HG03575 (cell line): ENCODE results near the gene BCL2L1.
"Not testable (repeated sequence)": the region's sequence is repeated elsewhere in the genome, so short reads cannot be mapped to it uniquely, and the experiment has no call there.

Experiments
- ATAC-seq: cut with Tn5 transposase; IDR thresholded peaks from one replicate; pipeline ENCODE4 v1.9.1; 2021; ENCODE audit not compliant: unreplicated experiment, insufficient number of reproducible peaks, low FRiP score; ENCODE audit errors: extremely low read depth

BCL2L1 gene

DNA sequence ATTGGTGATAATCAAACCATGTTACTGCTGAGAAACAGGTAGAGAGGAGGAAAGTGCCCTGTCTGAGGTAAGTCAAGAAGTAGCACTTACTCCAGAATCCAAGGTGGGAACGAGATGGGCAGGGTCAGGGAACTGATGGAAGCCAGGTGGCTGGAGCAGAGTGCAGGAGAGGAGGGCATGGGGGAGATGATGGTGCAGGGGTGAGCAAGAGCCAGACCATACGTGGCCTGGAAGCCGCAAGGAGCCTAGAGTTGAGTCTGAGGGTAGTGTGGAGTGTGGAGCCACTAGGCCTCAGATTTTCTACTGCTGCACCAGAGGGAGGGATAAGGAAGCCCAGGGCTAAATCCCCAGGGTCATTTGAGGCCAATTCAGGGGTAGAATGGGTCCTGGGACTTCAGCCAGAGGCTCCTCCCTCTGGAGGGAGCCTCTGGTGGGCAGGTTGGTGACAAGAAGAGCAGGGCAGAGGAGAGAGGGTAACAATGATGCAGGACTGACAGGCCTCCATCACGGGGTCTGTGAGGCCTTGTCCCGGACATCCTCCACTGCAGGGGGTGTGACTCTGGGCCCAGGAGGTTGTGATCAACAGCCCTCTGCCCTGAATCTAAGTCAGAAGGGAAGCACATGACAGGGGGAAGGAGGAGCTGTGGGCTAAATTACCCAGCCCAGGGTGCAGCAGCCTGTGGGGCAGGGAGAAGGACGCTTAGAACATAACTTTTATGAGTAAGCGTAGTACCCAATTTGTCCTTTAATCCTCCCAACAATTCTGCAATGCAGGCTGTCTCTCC lies 56.2 kb downstream of the BCL2L1 start:
- ATAC-seq = no peak

DNA sequence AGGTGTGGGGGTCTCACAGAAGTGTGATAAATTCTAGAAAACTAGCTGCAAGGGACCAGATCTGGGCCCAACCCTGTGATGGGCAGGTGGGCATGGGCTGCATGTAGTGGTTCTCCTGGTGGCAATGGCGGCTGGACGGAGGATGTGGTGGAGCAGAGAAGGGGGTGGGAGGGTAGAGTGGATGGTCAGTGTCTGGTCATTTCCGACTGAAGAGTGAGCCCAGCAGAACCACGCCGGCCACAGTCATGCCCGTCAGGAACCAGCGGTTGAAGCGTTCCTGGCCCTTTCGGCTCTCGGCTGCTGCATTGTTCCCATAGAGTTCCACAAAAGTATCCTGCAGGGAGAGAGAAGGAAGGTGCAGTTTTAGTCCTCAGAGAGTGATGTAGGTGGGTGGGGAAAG lies 56.9 kb downstream of the BCL2L1 start:
- no peak for ATAC-seq

DNA sequence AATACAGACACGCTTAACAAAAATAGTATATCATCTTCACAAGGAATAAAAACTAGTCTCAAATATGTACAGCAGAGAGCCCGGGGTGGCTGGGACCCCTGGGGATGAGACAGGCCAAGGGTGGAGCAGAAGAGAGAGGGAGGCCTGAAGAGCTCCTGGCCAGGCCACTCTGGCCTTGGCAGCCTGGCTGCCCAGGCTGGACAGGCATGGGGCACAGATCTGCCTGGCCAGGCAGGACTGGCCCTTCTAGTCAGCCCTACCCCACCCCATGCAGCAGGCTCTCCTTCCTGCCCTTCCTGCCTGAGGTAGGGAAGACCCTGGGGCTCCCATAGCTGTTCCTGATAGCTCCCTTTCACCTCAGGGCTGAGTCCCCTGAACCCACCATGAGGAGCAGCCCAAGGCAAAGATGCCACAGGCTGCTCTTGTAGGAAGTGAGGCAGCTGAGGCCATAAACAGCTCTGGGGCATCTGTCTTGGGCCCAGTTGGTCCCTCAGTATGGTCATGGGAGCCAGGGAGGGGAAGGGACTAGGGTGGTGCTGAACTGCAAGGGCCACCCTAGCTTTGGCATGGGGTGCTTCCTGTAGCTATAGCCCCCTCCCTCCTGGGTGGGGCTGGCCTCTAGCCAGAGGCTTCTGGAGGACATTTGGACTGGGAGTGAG lies 57.8 kb downstream of the BCL2L1 start:
- no peak for ATAC-seq

DNA sequence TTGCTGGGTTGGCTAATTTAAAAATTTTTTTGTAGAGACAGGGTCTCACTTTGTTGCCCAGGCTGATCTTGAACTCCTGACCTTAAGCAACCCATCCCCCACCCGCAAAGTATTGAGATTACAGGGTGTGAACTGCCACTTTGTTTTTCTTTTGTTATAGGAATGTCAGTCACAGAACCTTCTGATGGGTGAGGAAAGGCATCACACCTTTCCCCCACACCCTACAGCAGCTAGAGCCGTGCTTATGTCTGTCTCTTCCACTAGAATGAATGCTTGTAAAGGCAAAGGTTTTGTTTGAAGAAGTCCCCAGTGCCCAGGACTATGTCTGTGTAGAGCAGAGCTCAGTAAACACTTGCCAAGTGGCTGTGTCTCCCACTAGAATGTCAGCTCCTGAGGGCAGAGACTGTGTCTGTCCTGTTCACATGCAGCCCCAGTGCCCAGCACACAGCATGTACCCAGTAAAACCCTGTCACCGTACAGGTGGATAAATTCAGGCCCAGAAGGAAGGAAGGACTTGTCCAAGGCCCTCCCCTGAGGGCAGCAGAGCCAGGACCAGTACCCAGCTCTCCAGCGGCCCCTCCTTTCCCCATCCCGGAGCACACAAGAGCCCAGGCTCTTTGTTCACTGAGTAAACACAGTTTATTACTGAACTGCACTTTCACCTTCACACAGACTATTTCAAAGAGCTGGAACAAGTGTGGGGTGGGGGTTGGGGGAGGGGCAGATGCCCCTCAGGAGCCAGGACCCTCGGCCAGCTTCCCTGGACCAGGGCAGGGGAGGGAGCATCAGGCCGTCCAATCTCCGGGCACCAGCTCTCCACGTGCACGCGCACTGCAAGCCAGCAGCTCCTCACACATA lies 58.6 kb downstream of the BCL2L1 start:
- ATAC-seq = no peak

DNA sequence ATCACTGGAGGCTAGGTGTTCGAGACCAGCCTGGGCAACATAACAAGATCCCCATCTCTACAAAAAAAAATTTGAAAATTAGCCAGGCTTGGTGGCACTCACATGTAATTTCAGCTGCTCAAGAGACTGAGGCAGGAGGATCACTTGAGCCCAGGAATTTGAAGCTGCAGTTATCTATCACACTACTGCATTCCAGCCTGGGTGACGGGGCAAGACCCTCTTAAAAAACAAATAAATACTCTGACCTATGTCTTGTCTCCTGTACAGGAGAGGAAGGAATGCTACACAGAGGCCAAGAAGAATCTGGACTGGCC lies 59.2 kb downstream of the BCL2L1 start:
- no peak for ATAC-seq

DNA sequence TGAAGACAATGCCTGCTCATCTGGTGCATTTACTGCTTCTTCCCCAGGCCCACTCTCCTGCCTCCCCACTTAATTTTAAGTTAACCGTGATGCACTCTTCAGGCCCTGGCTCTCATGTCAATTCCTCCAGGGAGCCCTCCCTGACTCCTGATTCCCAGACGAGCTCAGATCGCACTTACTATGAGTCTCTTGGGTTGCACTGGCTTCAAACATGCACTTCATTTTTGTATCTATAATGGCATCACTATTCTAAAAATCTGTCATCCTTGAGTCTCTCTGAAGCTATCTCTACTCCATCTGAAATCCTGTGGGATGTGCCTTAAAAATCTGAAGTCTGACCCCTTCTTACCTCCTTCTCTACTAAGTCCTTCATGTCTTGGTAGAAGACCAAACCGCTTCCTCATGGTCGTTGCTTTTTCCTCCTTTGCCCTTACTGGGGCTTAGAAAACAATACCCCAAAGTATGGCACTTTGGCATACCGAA lies 60.3 kb downstream of the BCL2L1 start:
- ATAC-seq = no peak

DNA sequence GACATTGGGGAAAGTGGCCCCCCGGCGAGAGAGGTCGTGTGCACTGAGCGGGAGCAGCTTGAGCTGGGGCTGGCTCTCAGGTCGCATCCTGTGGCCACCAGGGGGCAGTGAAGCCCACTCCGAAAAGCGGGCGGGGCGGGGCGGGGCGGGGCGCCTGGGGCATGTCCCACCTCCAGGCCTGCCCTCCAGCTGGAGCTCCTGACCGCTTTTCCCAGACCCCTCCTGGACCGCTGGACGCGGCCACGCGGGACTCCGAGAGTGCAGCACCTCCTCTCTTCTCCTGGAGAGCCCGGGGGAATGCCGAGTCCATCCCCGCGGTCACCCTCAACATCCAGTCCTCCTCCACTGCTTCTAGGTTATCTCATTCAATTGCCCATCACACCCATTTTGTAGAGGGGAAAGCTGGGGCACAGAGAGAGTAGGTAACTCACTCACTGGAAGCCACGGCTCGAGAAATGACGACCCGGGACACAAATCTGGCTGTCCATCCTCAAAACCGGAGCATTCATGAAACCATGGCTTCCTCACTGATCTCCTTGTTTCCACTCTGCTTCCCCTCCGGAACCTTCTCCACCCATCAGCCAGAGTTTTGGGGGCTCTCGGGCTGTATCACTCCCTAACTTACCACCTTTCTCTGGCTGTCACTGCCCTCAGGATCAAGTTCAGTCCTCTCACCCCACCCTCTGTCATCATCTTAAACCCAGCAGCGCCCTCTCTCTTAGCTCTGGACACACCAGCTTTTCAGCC lies 60.9 kb downstream of the BCL2L1 start:
- no peak for ATAC-seq

DNA sequence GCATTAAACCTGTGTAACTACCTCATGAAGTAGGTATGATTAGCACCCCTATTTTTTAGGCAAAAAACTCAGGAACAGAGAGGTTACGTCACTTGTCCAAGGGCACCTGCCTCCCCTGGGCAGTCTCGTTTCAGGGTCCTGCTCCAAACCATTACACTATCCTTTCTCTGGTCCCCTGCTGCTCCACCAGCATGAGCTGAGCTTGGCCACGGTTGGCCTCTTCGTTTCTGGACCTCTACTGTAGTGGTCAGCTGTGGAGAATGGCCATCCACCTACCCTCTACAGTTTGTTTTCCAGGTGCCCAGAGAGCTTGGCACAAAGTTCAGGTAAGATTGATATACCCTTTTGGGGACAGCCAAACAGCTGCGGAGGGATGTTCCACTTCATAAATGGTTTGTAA lies 68.1 kb downstream of the BCL2L1 start:
- ATAC-seq = no peak

DNA sequence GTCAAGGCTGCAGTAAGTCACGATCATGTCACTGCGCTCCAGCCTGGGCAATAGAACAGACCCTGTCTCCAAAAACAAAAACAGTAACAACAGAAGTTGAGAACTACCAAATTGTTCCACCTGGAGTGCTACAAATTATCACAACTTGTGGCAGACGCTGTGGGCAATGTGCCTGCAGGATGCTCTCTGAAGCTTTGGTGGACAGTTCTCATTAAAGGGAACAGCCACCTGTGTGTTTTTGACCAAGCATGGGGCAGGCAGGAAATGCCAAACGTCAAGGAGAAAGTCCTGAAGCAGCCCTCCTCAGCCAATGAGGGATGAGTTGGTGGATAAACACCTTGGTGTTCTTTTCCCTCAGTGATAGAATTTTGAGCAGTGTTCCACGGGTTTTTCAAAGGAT lies 69.1 kb downstream of the BCL2L1 start:
- no peak for ATAC-seq

DNA sequence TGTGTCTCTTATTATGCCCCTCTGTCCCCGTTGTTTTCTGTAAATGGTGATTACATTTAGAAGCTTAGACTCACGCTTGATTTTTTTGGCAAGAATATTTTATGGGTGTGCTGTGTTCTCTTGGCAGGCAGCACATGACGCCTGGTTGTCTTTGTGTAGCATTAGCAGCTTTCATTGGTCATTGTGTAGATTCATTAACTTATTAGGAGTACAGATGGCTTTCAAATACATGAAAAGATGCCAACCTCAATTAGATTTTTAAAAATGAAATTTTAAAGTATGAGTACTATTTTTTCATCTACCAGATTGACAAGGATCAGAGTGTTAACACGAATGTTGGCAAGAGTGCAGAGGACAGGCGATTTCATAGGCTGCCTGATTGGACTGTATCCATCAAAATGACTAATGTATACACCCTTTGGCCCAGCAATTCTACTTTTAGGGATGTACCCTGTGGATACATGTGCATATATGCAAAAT lies 69.7 kb downstream of the BCL2L1 start:
- ATAC-seq = no peak

DNA sequence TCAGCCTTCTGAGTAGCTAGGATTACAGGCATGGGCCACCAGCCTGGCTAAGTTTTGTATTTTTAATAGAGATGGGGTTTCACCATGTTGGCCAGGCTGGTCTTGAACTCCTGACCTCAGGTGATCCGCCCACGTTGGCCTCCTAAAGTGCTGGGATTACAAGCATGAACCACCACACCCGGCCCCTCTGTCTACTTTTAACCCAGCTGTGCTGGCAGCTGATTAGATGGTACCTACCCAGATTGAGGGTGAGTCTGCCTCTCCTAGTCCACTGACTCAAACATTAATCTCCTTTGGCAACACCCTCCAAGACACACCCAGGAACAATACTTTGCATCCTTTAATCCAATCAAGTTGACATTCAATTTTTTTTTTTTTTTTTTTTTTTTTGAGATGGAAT lies 74.6 kb downstream of the BCL2L1 start:
- ATAC-seq = not testable (repeated sequence)

DNA sequence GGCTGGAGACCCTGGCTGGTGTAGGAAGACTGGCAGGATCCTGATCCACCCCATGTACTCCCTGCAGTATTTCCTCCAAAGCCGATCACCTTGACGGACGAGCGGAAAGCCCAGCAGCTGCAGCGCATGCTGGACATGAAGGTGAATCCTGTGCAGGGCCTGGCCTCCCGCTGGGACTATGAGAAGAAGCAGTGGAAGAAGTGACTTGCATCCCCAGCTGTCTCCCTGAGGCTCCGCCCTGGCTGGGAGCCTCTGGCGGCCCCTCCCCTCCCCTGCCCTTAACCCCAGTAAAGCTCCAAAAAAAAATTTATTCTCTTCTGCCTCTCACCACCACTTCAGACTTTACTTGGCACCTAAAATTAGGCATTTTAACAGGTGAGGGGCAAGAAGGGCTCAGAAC lies 78.0 kb downstream of the BCL2L1 start:
- ATAC-seq = no peak

DNA sequence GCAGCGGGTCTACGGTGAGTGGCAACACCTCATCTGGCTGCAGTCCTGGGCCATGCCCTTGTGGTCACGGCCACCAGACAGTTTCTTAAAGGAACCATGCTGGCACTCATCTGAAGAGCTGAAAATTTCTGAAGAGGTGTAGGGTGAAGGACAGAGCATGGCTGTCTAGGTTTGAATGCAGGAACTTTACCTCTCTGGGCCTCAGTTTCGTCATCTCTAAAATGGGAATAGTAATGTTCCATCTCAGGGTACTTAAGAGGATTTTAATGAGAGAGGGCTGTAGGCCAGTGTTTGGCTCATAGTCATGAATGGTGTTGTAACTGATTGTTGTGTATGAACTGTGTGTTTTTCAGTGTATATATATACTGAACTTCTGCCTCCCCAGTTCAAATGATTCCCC lies 79.1 kb downstream of the BCL2L1 start:
- ATAC-seq = no peak

DNA sequence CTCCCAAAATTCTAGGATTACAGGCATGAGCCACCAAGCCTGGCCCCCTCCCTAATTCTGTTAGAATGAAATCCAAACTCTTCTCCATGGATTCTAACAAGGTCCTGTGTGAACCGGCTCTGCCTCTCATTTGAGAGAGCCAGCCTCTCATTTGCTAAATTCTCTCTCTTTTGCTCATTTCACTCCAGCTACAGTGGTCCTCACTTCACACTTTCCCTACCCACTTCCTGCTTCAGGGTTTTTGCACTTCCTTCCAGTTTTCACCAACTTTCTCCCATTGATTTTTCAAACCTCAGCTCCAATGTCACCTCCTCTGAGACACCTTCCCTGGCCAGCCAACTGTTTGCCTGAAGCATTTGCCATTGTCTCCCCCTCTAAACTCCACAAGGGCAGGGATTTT lies 79.8 kb downstream of the BCL2L1 start:
- ATAC-seq = no peak

DNA sequence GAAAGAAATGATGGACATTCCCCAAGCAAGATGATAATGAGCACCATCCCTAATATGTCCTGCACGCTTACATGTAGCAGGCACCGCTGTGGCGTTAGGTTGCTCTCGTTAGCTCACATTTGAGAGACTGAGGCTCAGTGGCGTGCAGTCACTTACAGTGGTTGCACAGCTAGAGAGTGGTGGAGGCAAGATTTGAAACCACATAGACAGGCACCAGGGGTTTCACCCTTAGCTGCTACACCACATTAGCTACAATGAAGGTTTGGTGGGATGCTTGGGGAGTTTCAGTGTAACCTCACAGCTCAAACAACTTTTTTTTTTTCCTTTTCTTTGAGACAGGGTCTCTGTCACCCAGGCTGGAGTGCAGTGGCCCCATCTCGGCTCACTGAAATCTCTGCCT lies 81.3 kb downstream of the BCL2L1 start:
- ATAC-seq = no peak

DNA sequence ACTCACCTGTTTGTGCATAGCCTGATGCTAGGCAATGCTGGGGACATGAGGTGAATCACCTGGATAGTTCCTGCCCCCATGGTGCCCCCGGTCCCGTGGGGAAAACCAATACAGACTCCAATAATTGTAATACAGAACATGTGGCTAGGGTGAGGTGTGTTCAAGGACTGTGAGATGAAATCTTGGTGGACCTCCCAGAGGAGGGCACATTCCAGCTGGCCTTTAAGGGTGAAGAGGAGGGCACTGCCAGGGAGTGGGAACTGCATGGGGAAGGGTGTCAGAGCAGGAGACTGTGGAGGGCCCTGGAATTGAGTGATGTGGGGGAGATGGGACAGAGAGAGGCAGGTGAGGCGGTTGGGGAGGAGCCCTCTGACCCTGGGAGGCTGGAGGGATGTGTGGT lies 82.4 kb downstream of the BCL2L1 start:
- ATAC-seq = no peak

DNA sequence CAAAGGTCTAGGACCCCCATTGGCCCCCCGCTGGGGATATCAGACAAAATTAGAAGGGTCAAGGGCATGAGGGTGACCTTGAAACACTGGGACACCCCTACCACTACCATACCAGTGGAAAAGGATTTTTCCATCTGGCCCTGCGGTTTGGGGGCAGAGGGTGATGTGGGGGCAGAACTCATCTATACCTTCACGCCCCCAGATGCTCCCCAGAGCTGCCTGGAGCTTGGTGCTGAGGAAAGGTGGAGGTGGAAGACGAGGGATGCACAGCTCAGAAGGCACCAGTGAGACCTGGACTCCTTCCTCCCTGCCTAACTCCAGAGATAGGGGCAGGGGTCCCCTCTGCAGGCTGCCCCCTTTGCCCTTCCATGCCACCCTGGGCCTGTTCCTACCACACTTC lies 83.9 kb downstream of the BCL2L1 start:
- ATAC-seq = no peak

DNA sequence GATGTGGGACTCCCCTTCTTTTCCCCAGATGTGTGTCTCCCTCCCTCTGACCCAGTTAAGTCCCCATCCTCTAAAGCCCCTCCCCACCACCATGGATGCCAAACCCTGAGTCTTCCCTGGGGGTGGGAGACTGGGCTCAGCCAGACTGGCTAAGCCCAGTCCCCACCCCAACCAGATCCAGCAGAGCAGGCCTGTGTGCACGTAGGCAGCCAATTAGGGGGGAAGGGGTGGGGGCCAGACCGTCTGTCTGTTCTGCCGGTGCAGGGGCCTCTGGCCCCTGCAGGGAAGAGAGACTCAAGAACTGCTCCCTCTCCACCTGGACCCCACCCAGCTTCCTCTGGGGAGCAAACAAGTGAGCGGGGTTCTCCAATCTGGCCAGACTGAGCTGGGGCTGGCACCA lies 84.4 kb downstream of the BCL2L1 start:
- no peak for ATAC-seq

DNA sequence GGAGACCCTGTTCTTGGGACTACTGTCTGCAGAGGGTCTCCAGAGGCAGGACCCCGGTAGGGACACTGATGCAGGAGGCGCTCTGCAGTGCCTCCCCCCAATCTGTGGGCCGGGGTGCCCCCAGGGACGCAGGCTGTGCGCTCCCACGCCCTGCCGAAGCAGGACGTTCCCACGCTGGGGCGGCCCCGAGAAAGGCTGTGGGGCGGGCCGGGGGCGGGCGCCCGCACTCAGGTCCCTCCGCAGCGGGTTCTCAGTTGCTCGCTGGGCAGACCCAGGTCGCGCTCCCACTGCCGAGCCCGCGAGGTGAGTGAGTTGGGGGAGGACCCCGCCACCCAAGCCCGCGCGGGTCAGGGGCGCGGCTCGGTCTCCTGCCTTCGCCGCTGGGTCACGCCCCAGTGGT lies 85.0 kb downstream of the BCL2L1 start, which contains the start of gene COX4I2:
COX4I2 (plus strand) TSS at position 253 of the 400 bp plus-strand sequence. CDS start 1,106 bp downstream, outside the sequence.
- no peak for ATAC-seq
